Stimulated activated CD8-positive, alpha-beta memory T cell treated with anti-CD3 and anti-CD28 coated beads, Interleukin-12 subunit alpha, Interleukin-12 subunit beta, amount 100 ng/mL, for 1 hour (primary cell): Measurements from ENCODE around the gene BRWD1.

Experiments used
- DNase-seq: peaks from one replicate; pipeline ENCODE4 v3.0.0-alpha.2; 2020; ENCODE audit warnings: low read depth

Gene BRWD1

DNA sequence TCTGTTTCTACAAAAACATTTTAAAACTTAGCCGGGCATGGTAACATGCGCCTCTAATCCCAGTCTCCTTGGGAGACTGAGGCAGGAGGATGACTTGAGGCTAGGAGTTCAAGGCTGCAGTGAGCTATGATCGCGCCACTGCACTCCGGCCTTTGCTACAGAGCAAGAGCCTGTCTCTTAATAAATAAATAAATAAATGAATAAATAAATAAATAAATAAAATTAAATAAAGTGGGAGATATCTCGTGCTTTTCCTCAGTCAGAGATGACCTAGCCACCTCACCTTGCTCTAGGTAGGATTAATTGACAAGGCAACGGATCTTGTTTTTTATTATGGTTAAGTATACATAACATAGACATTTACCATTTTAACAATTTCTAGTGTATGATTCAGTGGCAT, 14.3 kb upstream of the BRWD1 start:
- DNase-seq = no peak

DNA sequence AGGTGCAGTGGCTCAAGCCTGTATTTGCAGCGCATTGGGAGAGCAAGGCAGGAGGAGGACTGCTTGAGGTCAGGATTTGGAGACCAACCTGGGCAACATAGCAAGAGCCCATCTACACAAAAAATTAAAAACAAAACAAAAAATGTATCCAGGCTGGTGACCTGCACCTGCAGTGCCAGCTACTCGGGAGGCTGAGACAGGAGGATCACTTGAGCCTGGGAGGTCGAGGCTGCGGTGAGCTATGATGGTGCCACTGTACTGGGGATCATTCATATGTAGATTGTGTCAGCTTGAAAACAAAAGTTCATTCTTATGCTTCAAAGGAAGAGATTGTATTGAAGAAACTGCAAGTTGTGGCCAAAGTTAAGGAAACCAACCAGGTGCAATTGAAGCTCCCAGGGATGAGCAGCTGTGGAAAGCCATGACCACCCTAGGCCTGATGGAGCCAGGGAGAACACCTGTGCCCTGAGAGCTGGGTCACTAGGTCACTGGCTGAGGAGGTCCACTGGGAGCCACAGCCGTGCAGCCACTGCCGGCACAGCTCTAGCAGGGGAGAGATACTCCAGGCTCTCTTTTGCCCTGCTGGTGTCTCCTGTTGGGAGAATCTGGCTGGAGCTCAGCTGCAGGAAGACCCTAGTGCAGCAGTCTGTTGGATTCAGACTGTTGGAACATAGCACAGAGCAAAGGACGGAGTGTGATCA, 13.3 kb upstream of the BRWD1 start:
- no peak for DNase-seq

DNA sequence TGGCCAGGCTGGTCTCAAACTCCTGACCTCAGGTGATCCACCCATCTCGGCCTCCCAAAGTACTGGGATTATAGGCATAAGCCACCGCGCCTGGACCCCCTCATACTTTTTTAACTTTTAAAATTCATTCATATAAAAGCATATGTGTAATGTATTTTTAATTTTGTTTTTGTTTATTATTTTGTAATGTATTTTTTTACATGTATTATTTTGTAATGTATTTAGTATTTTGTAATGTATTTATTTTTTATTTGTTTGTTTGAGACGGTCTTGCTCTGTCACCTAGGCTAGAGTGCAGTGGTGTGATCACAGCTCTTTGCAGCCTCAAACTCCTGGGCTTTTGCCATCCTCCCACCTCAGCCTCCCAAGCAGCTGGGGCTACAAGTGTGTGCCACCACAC, 12.0 kb upstream of the BRWD1 start:
- no peak for DNase-seq

DNA sequence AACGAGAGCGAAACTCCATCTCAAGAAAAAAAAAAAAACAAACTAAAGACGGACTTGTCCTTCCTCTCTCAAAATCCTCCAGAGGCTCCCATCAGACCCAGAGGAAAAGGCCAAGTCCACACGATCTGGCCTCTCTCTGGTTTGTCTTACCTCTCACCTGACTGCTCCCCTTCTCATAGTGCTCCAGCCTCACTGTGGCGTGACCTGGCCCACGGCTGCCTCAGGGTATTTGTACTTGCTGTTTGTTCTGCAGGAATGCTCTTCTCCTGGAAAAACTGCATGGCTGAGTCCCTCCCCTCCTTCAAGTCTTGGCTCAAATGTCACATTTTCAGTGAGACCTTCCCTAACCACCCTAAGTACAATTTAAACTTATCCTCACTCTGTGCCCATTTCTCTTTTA, 8.0 kb upstream of the BRWD1 start:
- no peak for DNase-seq

DNA sequence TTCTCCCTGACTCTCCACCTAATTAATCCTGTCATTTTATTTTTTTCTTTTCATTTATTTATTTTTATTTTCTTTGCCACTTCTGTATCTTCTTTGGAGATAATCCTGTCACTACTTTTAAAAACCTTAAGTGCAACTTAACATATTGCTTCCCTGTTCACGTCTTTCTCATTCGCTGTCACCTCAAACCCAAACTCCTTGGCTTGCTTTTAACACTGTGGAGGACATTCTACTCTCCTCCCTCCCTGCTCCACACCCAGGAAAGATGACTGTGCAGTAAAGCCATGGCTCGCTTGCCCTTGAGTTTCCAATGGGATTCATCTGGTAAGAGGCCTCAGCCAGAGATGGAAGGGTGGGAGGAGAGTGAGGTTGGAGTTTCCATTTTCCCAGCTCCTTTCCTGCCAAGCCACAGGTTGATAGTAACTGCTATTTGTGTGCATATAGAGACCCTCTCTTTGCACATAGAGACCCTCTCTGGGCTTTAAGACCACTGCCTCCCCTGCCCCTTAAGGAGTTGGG, 6.4 kb upstream of the BRWD1 start:
- DNase-seq = no peak

DNA sequence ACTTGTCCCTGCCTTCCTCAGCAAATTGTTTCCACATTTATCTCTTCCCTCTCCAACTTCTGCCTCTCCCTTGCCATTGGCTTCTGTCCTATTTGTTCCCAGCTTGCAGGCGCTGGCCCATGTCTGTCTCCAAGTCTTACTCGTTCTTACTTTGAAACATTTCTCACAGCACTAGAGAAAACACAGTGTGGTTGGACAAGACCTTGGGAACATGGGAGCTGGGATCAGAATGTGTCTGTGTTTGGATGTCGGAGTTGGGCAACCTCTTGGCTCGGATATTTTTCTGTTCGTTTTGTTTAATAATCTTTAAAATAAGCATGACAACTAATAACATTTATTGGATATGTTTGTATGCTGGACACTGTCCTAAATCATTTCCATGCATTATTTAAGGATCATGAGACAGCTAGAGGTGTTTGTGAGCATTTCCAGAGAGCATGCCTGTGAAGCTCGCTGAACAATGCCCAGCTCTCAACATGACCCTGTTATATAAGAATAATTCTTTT, 5.9 kb upstream of the BRWD1 start:
- no peak for DNase-seq

DNA sequence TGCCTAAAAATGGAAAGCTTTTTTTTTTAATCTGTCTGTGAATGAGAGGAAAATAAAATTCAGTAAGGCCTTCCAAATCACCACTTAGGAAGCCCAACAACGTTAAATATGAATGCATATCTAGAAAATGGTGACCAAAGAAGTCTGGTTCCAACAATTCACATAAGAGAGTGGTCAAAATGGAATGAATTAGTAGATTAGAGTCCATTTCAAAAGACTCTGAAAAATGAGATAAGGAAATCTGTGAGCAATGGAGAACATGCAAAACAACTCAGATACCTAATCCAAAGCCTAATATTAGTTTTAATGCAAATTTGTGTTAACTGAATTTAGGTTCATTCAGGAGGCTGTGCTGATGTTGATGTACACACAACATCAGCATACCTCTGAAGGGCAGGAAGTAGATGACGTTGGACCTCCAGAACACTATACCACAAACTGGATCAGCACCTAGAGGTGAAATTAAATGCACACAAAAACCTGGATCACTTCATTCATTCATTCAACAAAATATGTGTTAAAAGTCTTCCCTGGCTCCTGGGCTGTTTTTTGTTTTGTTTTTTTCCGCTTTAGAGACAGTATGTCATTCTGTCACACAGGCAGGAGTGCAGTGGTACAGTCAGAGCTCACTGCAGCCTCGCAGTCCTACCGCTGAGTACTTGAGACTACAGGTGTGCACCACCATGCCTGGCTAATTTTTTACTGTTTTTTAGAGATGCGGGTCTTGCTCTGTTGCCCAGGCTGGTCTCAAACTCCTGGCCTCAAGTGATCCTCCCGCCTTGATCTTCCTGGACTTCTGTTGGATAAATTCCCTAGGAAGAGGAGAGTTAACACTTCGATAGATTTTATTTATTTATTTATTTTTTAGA, 4.9 kb upstream of the BRWD1 start:
- no peak for DNase-seq

DNA sequence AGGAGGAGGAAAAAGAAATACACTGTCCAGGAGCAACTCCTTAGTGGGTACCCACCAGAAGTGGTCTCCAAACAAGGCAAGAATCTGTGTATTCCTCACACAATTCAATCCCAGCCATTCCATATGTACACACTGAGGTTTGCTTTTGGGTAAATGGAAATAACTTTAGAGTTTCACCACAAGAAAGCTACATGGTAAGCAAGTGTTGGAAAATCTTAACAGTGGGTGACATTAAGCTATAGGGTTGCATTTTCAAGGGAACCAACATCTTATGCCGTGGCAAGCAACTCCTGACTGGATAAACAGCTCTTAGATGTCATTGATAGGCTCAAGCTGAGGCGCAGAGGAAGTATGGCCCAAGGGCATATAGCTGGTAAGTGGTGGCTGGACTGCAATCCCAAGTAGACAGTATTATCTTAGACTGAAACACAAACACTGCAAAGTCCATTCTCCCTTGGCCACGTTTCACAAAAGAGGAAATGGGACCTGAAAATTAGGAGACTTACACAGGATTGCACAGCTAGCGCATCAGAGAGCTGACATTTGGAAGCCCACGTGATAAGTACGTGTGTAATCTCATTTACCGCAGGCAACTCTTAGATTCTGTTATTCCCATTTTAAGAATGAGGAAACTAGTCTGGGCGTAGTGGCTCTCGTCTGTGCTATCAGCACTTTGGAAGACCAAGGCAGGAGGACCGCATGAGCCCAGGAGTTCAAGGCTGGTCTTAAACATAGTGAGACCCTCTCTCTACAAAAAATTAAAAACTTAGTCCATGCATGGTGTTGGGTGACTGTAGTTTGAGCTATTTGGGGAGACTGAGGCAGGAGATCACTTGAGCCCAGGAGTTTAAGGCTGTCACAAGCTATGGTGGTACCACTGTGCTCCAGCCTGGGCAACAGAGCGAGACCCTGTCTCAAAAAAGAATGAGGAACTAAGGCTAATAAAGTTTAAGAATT, 4.0 kb upstream of the BRWD1 start:
- no peak for DNase-seq

DNA sequence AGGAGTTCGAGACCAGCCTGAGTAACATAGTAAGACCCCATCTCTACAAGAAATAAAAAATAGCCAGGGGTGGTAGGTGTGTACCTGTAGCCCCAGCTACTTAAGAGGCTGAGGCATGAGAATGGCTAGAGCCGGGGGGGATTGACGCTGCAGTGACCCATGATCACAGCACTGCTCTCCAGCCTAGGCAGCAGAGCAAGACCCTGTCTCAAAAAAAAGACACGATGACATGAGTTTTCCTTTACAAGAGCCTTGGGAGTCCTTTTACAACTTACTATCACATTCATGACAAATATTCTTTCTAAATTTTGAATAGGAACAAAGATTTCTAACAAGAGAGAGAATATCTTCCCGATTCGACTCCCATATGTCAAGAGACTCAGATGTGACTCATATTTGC, 3.3 kb upstream of the BRWD1 start:
- DNase-seq = no peak

DNA sequence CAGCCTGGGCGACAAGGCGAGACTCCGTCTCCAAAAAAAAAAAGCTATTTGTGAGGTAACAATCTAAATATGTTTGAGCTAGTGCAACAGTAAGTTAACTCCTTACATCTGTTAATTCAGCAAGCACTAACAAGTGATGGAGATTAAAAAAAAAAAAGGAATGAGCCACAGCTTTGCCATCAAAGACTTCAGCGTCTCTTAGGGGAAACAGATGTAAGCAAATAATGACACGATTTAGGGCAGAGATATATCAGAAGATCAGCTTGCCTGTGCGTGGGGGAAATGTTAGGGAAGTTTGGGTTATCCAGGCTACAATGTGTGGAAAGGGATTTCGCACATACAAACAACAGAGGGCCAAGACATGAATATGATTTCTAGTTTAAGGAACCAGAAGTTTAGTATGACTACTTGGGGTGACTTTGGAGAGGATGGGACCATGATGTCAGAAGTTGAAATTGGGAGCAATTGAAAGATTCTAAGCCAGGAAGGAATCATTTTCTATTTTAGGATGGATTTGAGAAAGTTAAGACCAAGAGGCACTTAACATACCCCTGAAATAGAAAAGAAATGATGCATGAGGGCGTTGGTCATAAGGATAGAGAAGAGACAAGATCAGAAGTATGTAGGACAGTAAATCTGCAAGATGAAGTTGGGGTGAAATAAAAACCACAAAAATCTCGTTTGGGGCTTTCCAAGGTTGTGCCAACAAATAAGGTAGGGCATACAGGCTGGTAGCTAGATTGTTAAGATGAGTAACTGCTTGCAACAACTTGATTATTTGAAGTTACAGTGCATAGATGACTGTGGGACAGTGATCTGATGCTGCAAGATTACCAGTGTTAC, 2.4 kb upstream of the BRWD1 start:
- DNase-seq = no peak

DNA sequence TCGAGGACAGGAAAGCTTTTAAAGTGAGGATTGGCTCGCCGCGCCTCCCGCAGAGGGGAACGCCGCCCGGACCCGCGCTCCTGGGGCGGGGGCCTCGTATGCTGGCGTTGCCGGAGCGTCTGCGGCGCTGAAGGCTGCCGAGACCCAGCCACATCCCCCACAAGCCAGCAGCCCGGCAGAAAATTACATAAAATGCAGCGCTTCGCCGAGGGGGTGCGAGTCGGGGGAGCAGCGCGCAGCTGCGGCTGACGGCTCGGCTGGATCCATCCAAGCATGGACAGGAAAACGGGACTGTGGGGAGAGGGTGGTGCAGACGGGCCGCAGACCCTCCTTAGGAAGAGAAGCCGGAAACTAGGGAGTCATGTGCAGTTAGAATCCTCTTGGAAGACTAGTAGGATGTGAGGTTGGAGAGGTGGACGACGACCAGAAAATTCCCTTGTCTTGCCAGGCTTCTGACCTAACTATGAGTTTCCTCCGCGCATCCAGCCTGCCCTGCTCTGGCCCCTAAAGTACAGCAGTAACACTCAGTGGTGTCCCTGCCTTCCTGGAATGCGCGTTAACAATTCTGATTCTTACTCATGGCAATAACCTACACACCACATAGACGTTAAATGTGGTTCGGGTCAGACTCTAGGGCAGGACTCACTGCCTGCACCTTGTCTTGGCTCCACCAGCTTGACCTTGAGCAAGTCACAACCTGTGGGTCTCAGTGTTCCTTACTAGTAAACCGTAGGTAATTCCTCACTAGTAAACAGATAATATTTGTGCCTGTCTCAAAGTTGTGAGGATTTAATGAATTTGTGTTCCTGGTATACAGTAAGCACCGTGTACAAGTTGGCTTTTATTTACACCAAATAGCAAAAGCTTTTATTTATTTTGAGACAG, 953 bp upstream of the BRWD1 start:
- peak; percentile 13 for DNase-seq

DNA sequence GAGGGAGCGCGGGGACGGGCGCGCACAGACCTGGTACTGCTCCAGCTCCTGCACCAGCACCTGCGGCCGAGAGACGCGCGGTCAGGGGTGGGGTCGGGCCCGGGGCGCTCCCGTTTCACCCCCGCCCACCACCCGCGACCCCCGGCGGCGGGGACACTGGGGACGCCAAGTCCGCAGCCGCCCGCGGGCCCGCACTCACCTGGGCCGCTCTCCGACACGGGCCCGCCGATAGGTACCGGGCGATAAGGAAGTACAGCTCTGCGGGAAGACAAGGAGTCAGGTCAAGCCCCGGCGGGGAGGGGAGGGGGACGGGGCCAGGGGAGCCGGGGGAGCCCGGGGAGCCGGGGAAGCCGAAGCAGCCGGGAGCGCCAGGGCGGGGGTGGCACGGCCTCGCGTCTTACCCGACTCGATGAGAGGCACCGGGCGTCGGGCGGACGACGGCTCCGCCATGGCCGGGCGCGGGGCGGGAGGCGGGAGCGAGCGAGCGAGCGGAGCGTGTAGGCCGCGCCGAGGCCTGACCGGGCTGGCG, 326 bp downstream of the BRWD1 start:
- peak; percentile 18 for DNase-seq

DNA sequence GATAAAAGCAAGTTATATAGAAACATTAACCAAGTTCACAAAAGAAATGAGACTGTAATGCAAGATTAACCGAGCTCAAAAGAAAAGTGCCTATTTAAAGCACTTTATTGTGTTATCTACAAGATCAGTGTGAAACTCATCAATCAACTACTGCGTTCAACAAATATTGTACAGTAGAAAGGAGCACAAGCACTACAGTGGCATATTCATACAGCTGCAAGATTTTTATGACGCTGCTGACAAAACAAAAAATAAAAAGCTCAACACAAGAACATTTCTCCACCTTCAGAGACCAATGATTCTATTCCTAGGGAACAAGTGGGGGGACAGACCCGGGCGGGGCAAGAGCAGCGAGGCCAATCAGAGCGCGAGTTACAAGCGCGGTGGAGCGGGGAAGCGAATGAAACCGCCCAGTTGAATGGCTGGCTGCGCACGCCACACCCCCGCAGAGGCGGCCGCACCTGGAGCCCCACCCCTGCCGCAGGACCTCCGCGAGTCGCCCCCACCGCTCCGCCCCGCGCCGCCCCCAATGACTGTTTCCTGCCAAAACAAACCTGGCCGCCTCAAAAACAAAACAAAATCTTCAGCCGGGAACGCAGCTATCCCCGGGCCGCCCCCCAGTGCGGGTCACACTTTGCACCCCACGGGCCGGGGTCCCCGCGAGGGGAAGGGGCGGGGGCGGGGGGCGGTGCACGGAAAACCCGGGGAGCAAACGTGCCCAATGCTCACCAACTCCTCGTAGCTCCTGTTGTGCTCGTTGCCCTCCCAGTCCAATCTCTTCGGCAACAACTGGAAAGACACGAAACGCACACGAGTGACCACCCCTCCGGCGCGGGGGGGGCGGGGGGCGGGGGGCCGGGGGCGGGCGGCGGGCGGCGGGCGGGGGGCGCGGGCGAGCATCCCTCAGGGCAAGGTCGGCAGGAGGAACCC, 1.1 kb downstream of the BRWD1 start:
- peak; percentile 93 for DNase-seq

DNA sequence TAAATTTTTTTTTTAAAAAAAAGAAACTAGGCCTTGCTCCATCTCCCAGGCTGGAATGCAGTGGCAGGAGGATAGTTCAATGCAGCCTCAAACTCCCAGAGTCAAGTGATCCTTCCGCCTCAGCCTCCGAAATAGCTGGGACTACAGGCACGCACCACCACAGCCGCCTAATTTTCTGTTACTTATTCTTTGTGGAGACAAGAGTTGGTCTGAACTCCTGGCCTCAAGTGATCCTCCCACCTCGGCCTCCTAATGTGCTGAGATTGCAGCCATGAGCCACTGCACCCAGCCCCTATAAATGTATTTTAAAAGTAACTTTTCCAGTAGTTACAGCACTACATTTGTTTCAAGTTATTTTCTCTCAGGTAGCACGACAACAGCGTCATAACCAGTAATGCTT, 2.3 kb downstream of the BRWD1 start:
- DNase-seq = no peak

DNA sequence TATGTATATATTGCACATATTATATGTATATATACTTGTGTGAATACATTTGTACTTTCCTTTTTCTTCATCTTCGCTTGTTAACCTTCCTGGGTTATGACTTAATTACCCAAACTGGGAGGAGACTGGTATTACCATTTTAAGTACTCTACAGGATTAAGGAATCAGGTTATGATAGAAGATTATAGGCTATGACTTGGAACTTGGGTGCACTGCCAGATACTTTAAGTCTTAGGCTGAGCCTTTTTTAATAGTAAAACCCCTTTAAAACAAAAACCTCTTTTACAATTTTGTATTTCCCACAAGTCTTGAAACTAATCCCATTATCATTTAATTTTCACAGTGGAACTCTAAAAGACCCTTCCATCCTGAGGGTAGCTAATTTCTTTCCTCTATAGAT, 6.0 kb downstream of the BRWD1 start:
- no peak for DNase-seq

DNA sequence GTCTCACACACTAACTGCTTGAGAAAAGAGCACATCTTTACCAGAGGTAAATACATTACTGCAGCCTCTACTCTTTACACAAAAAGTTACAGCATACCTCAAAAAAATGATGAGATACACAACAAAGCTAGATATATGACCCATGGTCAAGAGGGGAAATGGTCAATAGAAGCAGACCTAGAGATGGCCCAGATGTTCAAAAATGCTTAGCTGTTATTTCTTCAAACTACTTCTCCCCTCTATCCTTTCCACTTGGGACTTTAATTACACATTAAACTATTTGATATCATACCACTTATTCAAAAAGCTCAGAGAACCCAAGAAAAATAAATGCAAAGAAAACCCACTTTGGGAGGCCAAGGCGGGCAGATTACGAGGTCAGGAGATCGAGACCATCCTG, 12.8 kb downstream of the BRWD1 start:
- DNase-seq = no peak

DNA sequence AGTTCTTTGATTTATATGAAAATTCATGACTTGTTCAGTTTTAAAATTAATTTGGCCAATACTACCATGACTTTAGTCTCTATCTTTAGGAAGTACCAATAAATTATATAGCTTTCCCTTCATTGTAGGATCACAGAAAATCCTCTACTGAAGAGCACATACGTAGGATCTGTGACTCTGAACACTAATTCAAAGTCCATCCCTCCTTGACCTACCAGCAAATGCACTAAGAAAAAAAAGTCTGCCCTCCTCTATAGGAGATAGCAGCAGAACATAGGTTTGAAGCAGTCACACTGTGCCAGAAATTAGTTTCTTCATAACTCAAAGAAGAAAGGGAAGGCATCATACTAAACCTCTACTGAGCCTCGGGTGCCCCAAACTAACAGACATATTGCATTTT, 16.5 kb downstream of the BRWD1 start:
- no peak for DNase-seq

DNA sequence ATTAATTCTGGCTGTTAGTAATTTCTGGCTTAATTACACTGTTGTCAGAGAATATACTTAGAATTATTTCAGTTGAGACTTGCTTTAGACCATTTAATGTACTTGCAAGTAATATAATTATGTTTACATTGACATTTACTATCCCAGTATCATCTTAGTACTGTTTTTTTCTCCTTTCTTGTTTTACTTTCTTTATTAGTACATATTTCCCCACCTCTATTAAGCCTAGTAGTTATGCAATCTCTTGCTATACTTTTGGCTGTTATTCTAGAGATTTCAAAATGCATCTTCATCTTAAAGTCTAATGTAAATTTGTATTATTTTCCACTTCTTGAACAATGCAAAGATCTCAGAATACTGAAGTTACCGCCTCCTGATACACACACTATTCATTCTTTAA, 24.4 kb downstream of the BRWD1 start:
- no peak for DNase-seq

DNA sequence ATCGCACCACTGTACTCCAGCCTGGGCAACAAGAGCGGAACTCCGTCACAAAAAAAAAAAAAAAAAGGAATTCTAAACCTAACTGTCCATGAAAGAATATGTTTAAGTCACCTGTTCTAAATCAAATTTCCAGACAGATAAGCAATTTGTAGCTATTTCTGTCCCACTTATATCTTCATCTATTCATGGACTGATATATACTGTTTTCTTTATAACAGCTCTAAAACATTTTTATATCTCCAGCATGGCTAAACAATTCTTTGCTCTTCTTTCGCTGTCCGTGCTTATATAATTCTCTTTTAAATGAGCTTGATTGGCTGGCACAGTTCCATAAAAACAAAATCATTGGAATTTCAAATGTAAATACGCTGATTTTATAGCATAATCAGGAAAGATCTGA, 30.5 kb downstream of the BRWD1 start:
- DNase-seq = no peak
